Measurements from ENCODE around the gene LONP1.

DNA sequence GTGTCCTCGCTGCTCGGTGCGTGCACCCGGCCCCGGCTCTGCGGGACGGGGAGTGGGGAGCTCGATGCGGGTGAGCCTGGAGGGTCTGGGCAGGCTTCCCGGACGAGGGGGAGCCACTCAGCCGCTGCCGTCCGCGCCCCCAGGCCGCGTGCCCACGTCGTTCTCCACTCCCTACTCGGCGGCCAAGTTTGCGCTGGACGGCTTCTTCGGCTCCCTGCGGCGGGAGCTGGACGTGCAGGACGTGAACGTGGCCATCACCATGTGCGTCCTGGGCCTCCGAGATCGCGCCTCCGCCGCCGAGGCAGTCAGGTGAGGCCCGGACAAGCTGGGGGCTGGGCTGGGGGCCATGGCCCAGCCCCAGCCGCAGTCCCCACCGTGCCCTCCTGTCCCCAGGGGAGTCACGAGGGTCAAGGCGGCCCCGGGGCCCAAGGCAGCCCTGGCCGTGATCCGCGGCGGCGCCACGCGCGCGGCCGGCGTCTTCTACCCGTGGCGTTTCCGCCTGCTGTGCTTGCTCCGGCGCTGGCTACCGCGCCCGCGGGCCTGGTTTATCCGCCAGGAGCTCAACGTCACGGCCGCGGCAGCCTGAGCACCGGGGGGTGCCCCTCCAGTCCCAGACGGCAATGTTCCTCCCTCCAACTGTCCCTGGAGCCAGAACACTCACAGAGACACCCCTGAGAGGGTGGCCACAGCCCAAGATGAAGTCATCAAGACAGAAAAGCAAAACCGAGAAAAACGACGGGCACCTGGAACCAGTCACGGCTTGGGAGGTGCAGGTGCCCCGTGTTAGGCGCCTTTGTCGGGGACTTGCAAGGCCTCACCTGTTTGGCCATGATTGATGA is 32.4 kb downstream of the LONP1 start:
- TF ChIP-seq BHLHE40 (IDR thresholded peaks at IDR 0.05; ENCODE audit: low read depth, low read length), result no peak
- no peak for TF ChIP-seq CEBPB (IDR thresholded peaks at IDR 0.05)
- TF ChIP-seq, protein P1, sequence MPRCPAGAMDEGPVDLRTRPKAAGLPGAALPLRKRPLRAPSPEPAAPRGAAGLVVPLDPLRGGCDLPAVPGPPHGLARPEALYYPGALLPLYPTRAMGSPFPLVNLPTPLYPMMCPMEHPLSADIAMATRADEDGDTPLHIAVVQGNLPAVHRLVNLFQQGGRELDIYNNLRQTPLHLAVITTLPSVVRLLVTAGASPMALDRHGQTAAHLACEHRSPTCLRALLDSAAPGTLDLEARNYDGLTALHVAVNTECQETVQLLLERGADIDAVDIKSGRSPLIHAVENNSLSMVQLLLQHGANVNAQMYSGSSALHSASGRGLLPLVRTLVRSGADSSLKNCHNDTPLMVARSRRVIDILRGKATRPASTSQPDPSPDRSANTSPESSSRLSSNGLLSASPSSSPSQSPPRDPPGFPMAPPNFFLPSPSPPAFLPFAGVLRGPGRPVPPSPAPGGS (IDR thresholded peaks at IDR 0.05), result no peak
- TF ChIP-seq FOSL2 (IDR thresholded peaks at IDR 0.05), result no peak
- no peak for TF ChIP-seq FOSL2 (CRISPR knock-in tag; IDR thresholded peaks at IDR 0.05)
- TF ChIP-seq, protein P2, sequence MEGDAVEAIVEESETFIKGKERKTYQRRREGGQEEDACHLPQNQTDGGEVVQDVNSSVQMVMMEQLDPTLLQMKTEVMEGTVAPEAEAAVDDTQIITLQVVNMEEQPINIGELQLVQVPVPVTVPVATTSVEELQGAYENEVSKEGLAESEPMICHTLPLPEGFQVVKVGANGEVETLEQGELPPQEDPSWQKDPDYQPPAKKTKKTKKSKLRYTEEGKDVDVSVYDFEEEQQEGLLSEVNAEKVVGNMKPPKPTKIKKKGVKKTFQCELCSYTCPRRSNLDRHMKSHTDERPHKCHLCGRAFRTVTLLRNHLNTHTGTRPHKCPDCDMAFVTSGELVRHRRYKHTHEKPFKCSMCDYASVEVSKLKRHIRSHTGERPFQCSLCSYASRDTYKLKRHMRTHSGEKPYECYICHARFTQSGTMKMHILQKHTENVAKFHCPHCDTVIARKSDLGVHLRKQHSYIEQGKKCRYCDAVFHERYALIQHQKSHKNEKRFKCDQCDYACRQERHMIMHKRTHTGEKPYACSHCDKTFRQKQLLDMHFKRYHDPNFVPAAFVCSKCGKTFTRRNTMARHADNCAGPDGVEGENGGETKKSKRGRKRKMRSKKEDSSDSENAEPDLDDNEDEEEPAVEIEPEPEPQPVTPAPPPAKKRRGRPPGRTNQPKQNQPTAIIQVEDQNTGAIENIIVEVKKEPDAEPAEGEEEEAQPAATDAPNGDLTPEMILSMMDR (IDR thresholded peaks at IDR 0.05), result no peak; the same call in 1 of the 3 replicates
- TF ChIP-seq POLR2A (IDR thresholded peaks at IDR 0.05; ENCODE audit: low read length), result no peak

All from A549 (cell line).